ENCODE data around the gene MTA2.
"Not testable (repeated sequence)": the region's sequence is repeated elsewhere in the genome, so short reads cannot be mapped to it uniquely, and the experiment has no call there.

MTA2 gene

DNA sequence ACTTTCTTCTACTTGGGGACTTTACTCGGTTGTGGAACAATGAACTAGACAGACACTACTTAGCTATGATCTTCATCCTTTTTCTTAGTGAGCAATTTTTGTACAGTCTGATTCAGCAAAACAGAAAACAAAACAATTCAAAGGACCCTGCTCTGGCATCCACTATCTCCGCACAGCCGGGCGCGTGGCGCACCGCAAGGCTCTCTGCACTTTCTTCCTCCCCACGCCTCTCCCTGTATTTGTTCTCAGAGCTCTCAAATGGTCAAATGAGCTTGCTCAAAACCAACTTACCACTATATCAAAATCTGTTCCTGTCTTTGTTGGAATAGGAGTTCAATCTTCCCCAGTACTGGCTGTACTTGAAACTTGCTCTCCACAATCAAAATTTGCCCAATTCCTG, 35.4 kb downstream of the MTA2 start:
- no peak for DNase-seq (ENCODE audit: low read depth in 2 of 2)

DNA sequence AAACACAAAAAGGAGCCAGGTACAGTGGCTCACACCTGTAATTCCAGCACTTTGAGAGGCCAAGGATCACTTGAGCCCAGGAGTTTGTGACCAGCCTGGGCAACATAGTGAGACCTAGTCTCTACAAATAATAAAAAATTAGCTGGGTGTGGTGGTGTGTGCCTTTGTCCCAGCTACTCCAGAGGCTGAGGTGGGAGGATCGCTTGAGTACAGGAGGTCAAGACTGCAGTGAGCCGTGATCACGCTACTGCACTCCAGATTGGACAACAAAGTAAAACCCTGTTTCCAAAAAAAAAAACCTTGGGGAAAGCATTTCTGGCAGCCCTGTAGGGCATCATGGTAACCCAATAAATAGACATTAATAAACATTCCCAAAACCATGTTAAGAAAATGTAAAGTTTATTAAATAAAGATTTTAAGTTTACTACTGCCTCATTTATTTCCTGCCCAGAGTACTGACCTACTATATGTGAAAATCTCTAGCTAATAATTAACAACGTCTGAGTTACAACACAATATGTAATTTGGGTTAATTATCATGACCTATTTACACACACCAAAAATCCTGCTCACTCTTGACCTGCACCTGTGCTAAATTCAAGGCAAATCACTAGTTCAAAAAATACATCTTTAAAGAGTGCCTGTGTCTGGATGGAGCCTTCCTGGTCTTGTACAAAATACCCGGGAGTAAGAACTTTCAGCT, 36.4 kb downstream of the MTA2 start:
- no peak for DNase-seq (ENCODE audit: low read depth in 2 of 2)

DNA sequence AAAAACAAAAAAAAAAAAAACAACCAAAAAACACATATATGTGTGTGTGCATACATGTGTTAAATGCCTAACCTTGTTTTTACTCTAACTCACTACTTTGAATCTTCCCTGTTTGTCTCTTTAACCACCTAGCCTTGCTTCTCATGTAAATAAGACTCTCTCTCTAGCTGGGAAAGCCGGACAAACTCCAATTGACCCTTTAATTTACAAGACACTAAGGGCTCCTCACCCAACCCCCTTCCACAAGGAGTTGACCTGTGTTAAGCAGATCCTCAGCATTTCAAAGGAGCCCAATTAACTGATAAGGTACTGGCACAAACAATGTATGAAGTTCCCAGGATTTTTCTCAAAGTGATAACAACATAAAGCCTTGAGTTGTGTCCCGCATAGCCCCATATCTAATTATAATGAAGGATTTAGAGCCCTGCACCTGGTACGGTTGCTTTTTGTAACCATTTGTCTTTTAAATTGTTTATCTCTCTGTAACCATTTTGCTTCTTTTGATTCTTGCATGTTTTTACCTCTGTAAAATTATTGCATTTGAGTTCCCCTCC, 39.9 kb downstream of the MTA2 start:
- not testable (repeated sequence) for DNase-seq (ENCODE audit: low read depth in 2 of 2)

DNA sequence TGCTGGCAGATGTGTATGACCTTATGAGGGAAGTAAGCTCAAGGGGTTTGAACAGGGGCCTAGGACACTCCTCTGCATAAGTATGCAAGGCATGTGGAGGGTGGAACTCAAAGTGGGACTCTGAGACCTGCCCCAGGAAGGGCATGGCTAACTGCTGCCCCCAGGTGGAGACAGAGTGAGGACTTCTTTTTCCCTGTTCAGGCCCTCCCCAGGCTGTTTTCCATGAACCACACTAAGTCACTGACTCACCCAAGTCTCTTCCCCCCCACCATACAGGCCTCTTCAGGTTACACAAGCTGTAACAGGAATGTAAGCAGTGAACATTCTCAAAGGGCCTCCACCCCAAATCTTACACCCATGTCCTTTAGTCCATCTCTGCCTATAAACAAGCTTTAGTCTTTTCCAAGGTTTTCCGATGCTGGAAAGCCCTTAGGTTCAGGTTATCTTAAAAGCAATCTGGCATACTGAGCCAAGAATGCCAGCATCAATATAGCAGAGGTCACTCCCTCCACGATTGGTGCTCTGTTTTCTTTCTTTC, 41.0 kb downstream of the MTA2 start:
- DNase-seq (ENCODE audit: low read depth in 2 of 2), result peak; percentile 57 to 76

DNA sequence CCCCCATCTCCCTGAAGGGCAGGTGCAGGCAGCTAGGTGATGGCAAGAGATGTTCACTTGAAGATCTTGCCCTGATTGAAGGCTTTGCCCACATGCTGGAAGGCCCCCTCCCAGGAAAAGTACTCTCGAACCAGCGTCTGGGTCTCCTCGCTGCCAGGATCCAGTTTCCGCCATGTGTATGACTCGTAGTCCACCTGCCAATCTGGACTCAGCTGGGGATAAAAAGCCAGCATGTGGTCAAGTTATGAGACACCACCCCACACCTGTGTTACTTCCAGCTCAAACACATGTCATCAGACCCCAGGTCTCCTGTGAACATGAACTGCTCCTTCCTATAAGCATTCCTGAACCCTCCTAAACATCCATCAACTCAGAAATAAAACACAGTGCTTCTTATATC, 42.0 kb downstream of the MTA2 start:
- DNase-seq (ENCODE audit: low read depth in 2 of 2), result not testable (repeated sequence)

DNA sequence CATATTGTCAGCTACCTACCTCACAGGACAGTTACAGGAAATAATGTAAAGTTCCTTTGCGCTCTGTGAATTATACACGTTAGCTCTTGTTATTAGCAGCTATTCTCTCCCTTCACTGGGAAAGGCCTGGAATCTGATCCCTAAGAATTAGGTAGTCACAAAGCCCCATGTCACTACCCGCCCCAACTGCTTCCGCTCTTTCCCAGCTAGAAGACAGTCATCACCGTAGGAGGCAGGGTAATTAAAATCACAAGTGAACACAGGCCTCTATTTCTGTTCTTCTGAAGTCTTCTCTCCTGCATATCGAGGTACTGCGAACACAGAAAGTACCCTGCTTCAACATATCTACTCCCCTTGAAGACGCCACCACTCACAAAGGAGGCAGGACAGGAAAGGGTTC, 42.5 kb downstream of the MTA2 start:
- no peak for DNase-seq (ENCODE audit: low read depth in 2 of 2)

DNA sequence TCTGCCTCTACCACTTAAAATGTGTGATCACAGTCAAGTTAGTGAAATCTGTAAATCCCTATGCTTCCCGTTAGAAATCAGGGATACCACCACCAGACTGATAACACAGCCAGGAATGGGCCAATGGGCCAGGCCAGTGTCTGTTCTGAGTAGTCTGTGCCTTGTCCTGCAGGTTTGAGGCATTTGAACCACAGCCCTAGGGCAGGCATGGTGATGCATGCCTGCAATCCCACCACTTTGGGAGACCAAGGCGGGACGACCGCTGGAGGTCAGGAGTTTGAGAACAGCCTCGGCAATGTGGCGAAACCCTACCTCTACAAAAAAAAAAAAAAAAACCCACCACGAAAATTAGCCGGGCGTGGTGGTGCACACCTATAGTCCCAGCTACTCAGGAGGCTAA, 43.0 kb downstream of the MTA2 start:
- DNase-seq (ENCODE audit: low read depth in 2 of 2), result no peak

DNA sequence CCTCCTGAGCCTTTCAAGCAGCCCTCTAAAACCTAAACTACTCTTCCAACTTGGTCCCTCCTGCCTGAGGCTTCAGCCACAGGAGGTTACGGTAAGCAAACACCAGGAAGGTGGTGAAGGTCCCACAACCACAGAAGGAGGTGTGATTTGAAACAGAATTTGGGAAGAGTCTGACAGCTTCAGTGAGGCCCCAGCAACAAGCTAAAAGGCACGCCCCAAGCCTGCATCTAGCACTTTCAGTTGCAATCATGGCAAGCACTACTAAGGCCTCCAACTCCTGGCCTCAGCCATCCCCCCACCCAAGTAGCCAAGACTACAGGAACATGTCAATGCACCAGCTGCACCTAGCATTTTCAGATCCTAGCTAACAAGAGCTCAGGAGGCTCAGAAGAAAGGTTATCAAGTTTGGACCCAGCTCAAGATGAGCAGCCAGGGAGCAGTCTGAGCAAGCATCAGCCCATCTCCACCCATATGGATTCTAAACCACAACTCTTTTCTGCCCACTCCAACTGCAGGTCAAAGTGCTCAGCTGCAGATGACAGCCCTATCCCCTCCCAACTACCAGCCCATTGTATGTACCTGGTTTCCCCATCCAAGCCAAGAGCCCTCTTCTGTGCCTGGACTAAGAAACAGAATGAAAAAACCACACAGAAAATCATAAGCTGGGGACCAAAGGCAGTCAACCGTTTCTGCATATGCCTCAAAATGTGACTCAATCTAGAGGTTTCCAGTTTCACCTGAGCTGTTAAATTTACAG, 44.6 kb downstream of the MTA2 start:
- DNase-seq (ENCODE audit: low read depth in 2 of 2), result no peak

DNA sequence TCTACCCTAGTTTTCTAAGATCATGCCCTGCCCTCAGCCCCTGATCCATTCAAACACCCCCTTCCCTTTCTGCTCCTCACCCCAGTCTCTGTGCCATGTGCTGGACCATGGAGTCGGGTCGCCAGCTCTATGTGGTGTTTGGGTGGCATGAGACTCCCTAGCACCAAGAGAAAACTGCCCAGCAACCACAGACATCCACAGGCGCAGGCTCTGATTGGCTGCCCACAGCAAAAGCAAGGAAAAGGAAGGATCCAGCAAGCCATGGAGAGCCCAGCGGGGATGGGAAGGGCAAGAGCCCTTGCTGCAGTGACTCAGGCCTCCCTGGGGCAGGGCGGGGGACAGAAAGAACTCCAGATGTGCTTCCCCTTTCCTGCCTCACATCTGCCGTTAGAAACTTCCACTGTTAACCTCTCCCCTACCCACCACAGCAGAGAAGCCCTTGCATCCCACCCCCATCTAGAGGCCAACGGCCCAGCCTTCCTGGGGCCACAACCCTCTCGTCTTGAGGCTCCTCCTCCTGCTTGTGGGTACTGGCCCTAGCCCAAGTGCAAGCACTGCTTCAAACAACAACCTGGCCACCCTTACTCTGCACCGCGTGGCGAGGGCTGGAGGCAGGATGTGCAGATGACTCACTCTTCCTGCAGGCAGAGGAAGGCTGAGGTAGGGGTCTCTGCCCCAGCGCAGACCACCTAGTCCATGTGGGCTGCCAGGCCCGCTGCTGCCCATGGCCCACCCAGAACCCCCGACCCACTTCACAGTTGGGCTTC, 45.4 kb downstream of the MTA2 start:
- peak; percentile 58 to 61 for DNase-seq (ENCODE audit: low read depth in 2 of 2)

DNA sequence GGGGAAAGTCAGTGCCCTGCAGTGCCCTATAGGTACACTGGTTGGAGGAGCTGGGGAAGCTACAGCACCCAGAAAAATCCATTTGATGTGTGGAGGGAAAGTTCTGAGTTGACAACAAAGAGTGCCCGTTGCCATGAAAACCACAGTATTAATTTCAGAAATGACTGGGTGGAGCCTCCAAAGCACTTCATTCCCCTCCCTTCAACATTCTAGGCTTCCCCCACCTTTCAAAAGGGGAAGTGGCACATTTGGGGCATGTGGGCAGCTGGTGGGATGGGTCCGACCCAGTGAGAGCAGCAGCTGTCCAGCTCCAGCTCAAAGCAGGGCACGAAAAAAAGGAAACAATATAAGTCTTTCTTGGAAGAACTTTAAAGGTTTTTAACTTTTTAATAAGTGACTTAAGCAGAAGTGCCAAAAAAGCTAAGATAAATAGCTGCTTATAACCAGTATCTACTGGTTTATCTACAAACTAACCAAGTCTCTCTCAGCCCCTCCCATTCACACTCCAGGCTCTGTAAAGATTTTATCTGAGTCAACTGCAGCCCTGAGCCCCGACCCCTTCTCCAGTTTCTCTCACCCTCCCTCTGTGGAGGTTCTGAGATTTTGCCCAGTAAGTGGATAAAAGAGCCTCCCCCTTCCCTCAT, 46.1 kb downstream of the MTA2 start:
- no peak for DNase-seq (ENCODE audit: low read depth in 2 of 2)

DNA sequence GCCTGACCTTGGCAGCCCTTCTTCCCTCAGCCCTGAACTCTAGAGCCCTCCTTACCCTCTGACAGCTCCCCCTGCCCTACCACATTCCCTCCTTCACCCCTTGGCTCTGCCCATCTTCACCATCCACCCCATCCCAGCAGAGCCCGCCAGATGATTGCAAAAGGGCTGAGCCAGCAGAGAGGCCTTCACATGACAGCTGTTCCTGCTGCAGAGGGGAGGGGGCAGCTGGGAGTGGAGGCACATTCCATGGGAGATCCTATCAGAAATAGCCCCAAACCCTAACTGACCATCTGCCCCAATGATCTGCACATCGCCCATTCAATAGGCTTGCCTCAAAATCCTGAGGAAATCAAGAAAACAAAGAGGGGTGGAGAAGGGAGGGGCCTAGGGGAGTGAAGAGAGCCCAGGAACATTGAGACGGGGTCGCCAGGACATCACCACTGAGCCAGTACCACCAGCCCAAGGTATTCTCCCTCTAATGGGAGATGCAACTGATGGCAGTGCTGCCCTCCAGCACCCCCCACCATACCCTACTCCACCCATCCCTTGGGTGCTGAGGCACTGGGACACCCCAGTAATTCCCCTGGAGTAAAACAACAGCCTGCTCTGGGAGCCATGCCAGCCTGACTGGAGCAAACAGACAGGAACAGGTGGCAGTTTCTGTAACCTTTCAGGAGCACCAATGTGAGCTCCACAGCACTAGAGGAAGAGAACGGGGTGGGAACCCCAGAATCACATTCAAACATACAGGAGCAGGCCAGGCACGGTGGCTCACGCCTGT, 47.1 kb downstream of the MTA2 start:
- no peak for DNase-seq (ENCODE audit: low read depth in 2 of 2)

DNA sequence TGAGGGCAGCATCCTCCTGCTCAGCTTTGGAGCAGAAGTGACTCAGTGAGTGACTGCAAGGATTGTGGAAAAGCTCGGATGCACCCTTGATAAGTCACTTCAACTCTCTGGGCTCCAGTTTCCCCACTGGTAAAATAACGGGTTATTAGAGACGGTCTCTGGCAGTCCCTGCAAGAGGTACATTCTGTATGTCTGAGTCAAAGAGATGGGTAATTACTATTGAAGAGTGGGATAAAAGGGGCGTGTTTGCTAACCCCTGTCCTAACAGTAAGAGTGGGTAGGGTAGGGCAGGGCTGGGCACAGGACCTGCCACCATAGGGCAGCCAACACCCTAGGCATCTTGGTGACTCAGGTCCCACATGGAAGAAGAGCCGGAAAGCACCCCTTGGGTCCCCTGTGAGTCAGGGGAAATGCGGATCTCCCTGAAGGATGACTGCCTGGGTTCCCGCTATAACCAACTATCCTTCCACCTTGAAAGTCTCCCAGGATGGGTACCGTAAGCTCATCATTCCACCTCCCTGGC, 47.8 kb downstream of the MTA2 start:
- DNase-seq (ENCODE audit: low read depth in 2 of 2), result no peak

DNA sequence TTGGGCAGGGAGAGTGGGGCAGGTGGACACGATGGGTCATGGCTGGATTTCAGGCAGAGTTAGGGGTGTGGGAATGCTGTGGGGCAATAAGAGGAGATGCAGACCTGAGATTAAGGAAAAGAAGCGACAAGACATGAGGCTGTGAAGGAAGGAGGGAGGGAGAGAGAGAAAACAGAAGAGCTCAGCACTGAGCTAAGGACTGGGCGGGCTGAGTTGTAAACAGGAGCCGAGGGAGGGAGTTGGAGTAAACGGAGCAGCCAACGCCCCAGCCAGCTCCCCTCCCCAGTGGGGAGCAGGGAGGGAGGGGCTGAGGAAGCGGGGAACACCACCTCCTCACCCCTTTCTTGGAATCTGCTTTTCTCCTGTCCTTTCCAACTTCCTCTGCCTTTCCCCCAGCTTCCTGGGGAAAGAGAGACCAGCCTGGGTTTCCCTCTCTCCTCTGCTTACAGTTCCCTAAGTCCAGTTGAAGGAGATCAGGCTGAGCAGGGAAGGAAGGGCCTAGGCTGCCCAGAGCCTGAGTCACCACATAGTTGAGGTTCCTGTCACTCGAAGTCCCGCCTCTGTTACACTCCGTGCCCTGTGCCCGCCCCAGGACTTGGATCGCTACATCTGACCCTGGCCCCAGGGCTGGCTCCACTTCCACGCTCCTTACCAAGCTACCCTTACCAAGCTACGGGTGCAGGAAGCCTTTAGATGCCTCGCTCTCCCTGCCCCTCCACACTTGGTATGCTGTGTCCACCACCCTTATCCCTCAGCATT, 48.4 kb downstream of the MTA2 start:
- no peak for DNase-seq (ENCODE audit: low read depth in 2 of 2)

DNA sequence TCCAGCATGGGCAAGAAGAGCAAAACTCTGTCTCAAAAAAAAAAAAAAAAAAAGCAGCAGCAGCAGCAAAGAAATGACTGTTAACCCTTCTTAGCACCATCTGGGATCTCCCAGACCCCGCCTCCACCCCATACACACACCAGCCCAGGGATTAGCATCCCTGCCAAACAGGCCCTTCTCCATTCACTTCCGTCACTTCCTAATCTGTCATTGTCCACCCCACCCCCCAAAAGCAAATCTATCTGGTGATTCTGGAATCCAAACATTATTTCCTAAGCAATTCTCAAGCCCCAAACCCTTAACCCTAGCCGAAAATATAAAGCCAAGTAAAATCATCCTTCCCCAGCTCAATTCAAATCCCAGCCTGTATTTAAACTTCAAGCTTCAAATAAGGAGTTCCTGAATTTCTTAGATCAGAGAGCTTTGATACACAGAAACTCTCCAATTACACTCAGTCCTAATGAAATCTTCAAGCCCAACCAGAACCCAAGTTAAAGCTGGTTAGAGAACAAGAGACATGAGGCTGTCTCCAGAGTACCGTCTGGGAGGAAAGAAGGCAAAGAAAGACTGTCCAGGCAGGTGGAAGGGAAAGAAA, 49.1 kb downstream of the MTA2 start:
- DNase-seq (ENCODE audit: low read depth in 2 of 2), result no peak

DNA sequence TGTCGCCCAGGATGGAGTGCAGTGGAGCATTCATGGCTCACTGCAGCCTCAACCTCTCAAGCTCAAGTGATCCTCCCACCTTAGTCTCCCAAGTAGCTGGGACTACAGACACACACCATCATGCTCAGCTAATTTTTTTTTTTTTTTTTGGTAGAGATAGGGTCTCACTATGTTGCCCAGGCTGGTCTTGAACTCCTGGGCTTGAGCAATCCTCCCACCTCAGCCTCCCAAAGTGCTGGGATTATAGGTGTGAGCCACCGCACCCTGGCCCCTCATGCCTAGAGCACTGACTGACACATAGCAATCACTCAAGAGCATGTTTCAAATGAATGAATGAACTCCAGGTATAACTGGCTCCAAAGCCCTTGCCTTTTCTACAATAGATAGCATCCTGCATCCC, 51.2 kb downstream of the MTA2 start:
- not testable (repeated sequence) for DNase-seq (ENCODE audit: low read depth in 2 of 2)

DNA sequence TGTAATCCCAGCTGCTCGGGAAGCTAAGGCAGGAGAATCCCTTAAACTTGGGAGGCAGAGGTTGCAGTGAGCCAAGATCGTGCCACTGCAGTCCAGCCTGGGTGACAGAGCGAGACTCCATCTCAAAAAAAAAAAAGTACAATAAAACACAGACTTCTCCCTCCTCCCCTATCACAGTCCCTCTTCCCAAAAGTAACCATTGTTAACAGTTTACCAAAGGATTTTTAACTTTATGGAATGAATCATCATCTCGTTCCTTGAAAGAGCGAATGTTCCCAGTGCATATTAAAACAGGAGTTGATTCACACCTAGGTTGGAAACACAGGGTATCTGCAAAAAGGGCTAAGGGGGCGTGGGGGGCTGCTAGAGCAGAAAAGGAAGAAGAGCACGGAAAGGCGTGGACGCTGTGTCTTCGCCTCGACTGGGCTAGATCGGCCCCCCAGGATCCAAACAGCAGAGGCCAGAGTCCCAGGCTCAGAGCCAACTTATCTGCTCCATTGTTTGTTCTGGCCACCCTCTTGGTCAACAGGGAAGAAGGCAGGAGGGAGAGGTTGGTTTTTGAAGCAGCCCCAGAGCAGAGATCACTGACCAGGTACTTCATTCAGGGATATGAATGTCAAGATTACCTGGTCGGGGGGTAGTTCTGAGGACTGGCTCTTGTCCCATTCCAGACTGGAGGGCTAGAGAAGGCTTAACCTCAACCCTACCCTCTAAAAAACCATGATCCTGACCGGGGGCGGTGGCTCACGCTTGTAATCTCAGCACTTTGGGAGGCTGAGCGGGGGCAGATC, 52.9 kb downstream of the MTA2 start:
- DNase-seq (ENCODE audit: low read depth in 2 of 2), result no peak

DNA sequence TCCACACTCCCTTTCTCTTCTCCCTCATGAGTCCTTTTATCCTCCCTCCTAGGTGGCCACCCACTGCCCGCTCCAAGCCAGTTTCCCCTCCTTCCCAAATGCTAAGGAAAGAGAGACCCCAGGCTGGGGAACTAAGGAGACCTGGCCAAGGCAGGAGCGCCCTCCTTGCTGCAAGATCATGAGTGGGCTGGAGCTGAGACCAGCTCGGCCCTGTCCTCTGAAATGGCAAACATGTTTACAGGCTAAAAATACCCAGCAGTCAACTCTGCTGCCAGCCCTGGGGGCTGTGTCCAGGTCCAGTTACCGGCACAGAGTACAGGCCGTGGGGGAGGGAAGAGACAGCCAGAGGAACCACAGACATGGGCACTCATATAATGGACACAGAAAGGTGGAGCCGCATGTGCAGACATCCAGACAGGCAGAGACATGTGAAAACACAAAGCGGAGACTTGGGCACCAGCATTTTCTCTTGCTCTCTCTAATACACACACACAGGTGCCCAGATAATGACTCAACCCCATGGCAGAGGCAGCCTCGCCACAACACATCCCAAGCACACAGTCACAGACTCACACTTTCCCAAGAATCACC, 53.9 kb downstream of the MTA2 start:
- no peak for DNase-seq (ENCODE audit: low read depth in 2 of 2)

DNA sequence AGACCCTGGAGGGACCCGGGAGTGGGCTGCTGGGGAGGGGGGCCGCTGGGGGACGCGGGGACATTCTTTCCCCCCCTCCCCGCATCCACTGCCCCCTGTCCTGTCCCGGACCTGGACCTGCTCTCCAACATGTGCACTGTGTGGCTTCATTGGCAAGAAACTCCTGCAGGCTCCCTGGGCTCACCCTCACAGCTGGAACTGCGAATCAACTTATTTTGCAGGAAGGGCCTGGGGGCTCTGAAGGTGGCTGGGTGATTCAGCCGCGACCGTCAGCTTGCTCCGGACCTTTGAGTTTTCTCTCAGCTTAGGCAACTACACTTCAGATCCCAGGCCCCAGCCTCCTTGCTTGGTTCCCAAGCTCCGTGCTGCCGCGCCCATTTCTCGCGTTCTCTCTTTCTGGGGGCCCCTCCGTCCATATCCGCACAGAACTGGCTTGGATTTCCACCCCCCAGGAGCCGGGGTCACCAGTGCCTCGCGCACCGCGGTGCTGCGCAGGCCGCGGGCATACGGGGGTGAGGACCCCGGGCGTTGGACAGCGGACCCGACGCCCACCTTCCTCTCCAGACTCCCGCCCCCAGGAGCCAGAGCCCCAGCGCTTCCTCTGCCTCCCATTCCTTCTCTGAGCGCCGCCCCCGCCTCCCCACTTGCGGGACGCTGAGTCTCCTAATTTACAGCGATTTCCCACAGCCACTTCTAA, 54.6 kb downstream of the MTA2 start:
- no peak for DNase-seq (ENCODE audit: low read depth in 2 of 2)

Measured in stimulated activated CD8-positive, alpha-beta memory T cell treated with anti-CD3 and anti-CD28 coated beads, Interleukin-15, amount 100 ng/mL, for 4 hours (primary cell).